ENCODE results near the gene KCNG4.
"Not testable (repeated sequence)": the region's sequence is repeated elsewhere in the genome, so short reads cannot be mapped to it uniquely, and the experiment has no call there.

KCNG4 gene

DNA sequence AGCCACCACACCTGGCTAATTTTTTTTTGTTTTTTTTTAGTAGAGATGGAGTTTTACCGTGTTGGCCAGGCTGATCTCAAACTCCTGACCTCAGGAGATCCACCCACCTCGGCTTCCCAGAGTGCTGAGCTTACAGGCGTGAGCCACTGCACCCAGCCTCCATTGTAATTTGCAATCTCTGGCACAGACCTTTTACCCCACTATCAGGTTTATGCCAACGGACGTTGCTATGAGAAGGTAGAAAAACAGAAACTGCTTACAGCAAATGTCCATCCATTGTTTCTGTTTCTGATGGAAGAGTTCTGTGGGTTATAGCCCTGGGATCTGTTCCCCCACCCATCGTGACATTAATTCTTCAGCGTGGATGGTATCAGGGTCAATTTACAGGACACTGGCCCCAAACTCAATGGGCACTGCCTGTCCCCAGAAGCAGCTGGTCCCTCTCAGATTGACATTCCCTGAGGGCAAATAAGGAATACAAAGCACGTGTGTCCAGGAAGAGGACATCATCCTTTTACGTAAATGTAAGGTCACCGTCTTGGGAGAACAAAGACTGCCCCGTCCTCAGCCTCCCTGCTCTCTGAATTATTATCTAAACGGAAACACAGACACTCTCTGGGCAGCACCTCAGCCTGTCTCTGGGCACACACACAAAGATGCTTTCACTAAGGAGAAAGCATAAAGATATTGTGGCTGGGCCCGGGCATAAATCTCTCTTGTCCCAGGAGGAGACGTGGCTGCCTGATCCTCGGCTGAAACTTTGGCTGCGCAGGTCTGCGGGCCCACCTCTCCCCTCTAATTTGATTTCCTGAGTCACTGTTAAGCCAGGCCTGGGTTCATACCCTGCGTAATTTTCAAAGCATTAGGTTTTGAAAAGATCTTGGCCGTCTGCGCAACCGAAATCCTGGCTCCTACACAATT, 5.2 kb downstream of the KCNG4 start:
- no peak for DNase-seq (ENCODE audit: low read depth, low spot score)

DNA sequence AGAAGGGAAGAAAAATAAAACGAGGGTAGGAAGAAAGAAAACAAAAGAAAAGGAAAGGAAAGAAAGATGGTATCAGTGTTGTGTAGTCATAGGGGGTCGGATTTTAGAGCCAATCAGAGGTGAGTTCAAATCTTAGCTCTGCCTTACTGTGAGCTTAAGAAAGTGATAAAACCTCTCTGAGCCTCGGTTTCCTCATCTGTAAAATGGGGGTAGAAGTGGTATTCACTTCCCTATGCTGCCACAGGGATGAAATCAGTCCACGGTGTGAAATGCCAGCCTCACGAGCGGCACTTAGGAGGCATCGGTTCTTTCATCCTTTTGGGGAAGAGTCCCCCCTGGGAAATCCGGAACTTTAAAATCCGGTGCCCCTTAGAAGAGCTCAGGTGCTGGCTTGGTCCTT, 6.1 kb downstream of the KCNG4 start:
- no peak for DNase-seq (ENCODE audit: low read depth, low spot score)

DNA sequence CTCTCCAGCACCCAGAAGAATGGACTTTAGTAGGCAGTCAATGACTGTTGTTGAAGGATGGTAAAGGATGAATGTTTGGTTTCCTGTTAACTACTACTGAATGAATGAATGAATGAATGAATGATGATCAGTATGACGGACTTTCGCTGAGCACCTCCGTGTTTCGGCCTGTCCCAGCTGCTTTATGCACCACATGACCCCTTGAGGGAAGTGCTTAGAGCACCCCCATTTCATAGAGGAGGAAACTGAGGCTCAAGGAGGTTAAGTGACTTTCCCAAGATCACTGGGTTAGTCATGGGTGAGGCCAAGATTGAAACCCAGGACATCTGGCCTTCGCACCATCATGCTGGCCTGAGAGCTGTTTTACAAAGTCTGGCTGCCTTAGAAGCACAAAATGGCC, 6.8 kb downstream of the KCNG4 start:
- DNase-seq (ENCODE audit: low read depth, low spot score): no peak

DNA sequence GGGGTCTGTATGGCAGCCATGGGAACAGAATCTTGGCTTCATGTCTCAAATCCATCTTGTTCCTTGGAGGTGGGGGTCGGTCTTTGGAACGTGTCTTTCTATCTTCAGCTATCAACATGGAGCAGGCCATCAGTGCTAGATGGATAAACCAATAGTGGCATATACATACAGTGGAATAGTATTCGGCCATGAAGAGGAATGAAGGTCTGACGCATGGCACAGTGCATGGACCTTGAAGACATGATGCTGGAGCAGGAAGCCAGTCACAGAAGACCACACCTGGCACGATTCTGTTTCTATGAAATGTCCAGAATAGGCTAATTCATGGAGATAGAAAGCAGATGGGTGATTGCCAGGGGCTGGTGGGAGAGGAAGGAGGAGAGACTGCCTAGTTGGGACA, 7.8 kb downstream of the KCNG4 start:
- DNase-seq (ENCODE audit: low read depth, low spot score): no peak

DNA sequence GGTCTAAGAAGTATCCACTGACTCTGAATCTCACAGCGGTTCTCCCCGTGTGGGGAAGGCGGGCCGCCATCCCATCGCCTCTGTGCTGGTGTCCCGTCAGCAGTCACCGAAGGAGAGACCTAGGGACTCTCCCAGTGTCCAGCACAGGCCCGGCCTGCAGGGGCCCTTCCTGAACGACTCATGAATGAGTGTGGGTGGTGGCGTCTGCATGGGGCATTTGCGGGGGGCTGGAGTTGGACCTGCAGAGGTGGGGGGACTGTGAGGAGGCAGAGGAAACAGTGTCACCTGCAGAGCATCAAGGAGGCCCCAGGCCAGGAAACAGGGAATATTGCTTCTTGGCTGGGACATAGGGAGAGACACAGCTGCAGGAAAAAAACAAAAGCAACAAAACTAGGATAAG, 10.3 kb downstream of the KCNG4 start:
- DNase-seq (ENCODE audit: low read depth, low spot score): no peak

DNA sequence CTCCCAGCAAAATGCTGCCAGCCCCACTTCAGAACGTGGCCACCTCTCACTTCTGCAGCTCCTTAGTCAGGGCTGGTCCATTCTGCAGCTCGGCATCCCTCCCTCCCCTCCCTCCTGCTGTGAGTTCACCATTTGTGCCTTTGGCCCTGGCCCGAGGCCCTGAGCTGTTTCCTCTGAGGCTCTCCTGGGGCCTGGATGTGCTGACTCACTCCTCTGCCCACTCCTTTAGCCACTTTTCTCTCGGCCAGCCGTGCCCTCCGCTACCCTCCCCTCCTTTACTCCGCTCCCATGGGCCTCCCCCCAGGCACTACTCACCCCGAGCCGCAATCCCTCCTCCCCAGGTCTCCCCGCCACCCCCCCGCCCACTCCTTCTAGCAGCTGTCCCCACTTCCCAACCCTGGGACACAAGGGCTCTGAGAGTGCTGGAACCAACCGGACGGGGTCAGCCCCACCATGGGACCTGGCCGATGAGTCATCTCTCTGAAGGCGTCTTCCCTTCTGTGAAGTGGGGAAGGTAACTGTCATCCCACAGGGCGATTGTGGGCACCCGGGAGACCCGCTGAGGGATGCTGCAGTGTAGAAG, 11.5 kb downstream of the KCNG4 start:
- peak; percentile 78 for DNase-seq (ENCODE audit: low read depth, low spot score)

DNA sequence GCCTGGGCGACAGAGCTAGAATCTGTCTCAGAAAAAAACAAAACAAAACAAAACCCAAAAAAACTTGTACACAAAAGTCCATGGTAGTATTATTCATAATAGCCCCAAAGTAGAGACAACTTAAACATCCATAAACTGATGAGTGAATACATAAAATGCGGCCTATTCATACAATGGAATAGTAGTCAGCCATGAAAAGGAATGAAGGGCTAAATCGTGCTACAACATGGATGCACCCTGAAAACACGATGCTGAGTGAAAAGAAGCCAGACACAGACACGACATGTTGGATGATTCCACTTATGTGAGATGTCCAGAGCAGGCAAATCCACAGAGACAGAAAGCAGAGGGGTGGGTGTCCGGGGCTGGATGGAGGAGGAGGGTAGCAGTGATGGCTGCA, 12.3 kb downstream of the KCNG4 start:
- no peak for DNase-seq (ENCODE audit: low read depth, low spot score)

DNA sequence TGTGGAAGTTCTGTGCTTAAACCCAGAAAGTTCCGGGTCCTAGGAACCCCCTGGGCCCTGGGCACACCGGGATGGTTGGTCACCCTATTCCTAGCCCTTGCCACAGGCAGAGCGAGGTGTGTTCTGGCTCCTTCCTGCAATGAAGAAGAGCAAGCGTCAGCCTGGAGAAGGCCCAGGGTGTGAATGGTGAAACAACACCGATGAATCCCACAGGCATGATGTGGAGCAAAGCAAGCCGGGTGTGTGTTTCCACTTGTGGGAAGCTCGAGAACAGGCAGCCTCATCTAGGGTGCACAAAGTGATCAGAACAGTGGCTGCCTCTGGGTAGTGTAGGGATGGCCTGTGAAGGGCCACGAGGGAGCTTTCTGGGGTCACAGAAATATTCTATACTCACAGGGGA, 13.8 kb downstream of the KCNG4 start:
- DNase-seq (ENCODE audit: low read depth, low spot score): no peak

DNA sequence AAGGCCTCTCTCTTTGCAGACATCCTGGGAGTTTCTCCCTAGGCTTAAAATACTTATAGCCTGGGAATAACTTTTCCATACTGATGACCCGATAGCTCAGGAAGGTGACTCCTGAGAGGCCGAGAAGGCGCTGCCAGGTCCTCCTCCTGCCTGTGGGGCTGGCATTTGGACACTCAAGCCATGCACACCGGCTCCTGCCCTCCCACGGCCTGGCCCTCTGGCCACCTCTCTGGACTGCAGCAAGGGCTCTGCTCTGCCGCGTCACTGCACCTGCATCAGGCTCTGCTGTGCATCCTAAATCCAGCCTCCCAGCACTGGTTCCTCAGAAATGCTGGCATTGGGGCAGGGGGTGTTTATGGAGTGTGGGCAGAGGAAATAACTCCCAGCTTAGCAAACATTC, 14.2 kb downstream of the KCNG4 start:
- no peak for DNase-seq (ENCODE audit: low read depth, low spot score)

DNA sequence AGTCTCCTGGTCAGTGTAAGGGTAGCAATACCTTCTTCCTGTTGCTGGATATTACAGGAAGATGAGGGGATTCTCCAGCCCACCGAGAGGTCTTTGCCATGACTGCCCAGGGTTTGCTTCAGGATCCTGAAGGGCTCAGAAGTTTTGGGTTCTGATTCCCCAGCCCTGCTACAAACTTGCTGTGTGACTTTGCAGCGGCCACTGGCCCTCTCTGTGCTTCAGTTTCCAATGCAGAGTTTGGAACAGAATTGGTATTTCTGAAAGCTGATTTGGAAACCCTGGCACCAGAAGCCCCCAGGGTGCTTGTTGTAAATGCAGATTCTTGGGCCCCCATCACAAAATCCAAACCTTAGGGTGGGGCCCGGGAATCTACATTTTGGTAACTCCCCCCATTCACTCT, 14.7 kb downstream of the KCNG4 start:
- no peak for DNase-seq (ENCODE audit: low read depth, low spot score)

DNA sequence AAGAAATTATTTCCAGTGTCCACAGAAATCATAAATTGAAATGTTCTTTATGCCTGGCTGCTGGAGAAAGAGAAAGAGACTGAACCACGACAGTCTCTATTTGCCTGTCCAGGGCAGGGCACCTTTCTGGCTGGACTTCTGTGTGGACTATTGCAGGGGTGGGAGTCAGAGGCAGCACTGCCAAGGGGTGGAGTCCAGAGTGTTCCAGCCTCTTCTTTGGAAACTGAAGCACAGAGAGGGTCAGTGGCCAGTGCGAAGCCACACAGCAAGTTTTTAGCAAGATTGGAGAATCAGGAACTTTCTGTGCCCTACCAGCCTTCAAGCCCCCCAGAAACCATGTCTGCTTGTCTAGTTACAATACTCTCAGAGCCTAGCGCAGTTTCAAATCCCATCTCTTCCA, 15.3 kb downstream of the KCNG4 start:
- DNase-seq (ENCODE audit: low read depth, low spot score): no peak

DNA sequence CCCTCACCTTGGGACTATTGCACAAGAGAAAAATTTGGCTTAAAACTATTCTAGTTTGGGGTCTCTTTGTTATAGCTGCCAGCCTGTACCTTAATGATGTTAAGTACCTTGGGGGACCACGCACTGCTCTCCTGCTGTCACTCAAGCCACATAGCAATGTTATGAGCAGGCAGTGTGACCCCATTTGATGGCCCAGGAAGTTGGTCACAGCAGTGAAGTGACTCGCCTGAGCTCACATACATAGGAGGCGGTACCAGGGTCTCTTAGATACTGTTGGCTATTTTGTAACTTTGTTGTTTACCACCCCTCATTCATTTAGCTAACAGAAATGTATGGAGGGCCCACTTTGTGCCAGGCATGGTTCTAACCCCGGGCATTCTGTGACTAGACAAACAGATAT, 16.4 kb downstream of the KCNG4 start:
- DNase-seq (ENCODE audit: low read depth, low spot score): no peak

DNA sequence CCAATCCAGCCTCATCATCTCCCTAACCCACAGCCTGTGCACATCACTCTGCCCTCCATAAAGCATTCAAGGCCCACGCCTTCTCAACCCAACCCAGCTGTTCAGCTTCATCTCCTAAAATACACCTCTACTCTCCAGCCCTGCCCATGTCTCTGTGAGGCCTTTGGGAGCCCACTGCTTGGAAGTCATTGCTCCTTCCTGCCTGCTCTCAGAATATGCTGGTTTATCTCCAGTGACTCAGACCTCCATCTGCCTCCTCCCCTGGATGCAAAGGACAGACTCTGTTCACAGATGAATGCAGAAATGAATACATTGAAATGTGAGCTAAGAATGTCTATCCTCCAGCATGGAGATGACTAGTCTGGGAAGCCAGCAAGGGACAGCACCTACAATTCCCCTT, 19.0 kb downstream of the KCNG4 start:
- no peak for DNase-seq (ENCODE audit: low read depth, low spot score)

DNA sequence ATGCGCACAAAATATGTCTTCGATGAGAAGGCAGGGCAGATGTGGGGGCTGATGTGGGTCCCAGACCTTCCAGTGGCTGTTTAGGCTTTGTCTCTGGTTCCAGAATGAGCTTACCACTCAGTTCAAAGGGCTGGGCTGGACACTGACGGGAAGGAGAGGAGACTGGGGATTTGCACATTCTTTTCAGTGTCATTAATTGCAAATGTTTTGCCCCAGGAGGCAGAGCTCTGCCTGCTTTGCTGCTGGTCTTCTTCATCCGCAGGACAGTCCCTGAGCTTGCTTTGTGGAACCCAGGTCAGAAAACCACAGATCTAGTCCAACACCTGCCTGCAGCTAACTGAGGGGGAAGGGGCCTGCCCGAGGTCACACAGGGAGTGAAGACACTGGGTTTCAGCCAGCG, 20.9 kb downstream of the KCNG4 start:
- no peak for DNase-seq (ENCODE audit: low read depth, low spot score)

DNA sequence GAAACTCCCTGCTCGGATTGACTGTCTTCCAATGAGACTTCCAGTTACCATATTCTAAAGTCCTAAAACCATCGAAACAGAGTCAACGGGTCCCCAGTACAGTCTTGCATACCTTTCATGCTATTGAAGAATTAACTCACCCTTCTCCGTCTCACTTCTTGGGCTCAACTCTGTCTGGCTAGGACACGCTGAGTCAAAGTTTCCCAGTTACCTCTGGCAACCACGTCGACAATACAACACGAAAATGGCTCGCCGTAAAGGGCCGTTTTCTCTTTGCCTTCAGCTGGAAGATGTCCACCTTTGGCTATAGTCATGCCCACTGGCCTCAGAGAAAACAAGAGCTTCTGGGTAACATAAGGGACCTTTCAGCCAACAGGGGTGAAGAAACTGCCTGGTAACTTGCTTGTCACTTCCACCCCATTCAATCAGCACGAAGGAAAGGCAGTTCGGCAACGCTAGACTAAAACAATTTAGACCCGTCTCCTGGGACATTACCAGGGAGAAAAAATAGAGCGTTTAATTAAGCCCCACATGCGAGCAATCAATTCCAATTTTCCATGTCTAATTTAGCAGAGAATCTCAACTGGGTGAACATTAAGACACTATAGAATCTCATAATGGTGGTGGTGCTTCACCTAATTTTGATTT, 21.5 kb downstream of the KCNG4 start:
- DNase-seq (ENCODE audit: low read depth, low spot score): no peak

DNA sequence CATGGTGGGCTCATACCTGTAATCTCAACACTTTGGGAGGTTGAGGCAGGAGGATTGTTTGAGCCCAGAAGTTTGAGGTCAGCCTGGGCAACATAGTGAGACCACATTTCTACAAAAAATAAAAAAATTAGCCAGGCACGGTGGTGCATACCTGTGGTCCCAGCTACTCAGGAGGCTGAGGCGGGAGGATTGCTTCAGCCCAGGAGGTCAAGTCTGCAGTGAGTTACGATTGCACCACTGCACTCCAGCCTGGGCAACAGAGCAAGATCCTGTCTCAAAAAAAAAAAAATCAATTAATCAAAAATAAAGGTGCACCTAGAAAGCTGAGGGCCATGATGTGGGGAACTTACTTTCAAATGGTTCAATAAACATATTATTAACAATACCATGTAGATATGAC, 23.7 kb downstream of the KCNG4 start:
- not testable (repeated sequence) for DNase-seq (ENCODE audit: low read depth, low spot score)

DNA sequence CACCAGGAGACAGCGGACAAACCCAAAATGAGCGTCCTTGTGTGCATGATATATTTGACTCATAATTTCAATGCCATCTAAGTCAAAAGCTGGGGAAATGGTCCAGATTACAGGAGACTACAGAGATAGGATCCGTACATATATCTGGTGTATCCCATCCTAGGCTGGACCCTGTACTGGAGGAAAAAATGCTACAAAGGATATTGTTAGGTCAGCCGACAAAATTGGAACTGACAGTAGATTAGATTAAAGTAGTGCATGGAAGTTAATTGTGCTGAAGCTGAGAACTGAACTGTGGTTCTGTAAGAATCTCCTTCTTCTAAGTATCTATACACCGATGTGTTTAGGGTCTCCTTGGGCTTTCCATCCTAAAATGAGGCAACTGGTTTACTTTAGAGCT, 24.3 kb downstream of the KCNG4 start:
- no peak for DNase-seq (ENCODE audit: low read depth, low spot score)

DNA sequence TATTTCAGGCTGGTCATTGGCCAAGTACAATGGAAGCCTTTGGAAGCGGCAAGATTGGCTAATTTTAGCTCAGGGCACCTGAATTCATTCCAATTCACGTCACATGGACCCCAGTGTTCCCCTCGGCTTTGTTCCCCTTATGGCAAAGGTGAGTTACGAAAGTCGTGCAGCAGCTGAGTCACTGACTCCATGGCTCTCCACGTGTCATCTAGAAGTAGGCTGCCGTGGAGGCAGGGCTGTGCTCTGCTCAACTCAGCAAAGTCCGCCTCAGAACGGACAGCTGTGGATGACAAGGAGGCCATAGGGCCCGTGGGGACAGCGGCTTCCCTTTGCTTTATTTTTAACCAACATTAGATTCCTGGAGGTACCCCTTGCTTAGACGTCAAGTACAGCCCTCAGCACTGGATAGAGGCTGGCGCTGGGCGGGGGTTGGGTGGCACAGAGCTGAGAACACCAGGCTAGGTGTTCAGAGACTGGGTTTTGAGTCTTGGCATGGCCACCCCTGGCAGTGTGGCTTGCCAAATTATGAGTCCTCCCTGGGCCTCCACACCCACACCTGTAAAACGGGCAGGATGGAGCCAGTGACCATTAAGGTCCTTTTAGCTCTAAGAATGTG, 25.3 kb downstream of the KCNG4 start:
- no peak for DNase-seq (ENCODE audit: low read depth, low spot score)

DNA sequence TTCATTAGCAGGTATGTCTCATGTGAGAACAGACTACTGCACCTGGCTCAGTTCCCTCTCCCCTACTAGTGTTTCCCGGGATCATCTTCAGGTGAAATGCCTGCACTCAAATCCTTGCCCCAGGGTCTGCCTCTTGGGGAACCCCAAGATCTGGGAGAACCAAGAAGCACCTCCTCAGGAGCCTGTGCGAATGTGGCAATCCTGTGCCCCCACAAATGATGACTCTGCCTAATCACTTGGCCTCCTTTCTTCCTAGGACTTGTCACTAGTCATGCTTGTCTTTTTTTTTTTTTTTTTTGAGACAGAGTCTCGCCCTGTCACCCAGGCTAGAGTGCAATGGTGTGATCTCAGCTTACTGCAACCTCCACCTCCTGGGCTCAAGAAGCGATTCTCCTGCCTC, 27.2 kb downstream of the KCNG4 start:
- DNase-seq (ENCODE audit: low read depth, low spot score): no peak

DNA sequence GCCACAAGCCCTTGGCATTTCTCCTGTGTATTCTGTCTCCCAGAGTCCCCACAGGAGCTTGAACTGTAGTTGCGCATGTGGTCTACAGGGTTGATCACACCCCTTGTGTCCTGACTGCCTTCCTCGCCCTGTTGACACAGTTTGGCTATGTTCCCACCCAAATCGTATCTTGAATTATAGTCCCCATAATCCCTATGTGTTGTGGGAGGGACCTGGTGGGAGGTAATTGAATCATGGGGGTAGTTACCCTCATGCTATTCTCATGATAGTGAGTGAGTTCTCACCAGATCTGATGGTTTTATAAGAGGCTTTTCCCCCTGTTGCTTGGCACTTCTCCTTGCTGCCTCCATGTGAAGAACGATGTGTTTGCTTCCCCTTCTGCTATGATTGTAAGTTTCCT, 27.7 kb downstream of the KCNG4 start:
- DNase-seq (ENCODE audit: low read depth, low spot score): no peak

DNA sequence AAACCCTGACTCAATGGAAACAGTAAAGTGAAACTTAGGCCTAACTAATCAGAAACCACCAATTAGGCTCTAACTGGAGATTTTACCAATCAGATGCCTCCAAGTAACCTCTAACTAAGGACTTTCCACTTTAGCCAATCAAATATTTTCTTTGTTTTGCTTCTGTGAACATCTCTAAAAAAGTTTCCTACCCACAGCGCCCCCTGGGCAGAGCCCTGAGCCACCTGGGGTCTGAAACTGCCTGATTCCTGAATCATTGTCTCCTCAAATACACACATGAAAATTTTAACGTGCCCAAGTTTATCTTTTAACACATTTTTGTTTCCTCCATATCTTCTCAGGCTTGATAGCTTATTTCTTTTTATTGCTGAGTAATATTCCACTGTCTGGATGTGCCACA, 29.8 kb downstream of the KCNG4 start:
- DNase-seq (ENCODE audit: low read depth, low spot score): no peak

DNA sequence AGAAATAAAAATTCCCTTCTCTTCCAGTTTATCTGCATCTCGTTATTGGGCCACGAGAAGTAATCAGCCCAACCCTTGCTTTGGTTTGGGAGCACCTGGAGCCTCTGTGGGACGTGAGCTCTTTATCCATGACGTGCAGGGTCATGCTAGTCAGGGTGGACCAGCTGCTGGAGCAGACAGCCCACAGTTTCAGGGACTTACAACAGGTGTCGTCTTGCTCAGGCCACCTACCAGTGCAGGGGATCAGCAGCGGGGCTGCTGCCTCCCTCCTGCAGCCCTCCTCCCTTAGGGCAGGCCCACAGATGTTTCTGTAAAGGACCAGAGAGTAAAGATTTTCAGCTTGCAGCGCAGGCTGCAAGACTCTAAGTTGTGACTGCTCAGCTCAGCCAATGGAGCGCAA, 31.9 kb downstream of the KCNG4 start:
- no peak for DNase-seq (ENCODE audit: low read depth, low spot score)

DNA sequence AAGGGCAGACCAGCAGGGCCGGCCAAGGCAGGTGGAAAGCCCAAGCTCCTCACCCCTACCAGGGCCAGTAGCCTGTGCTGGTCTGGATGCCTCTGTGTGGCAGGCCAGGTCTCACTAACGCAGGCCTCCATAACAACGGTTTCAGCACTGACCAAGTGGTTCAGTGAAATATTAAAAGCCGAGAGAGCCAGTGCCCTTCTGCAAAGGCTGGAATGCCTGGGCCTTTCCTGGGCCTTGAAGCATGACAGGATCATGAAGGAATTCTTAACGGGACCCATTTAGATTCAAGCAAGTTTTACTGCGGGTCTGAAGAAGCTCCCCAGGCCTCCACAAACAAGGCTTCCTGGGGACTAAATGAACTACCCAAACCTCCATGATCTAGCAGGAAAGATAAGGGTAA, 32.6 kb downstream of the KCNG4 start:
- no peak for DNase-seq (ENCODE audit: low read depth, low spot score)

Measured in brain pericyte (primary cell).